Measurements from ENCODE around the gene YTHDF2. TPM values are rescaled to one million over a fixed set of nuclear protein-coding genes. Genes with fewer than 3 reads are reported as not detected.

YTHDF2 gene
- total RNA-seq, 1 donor from 2014 or later, result 97.5 TPM

- Histone ChIP-seq H4K20me1 (ENCODE audit: insufficient read depth, low read length) (no peaks in the 10 kb centered on the region), H3K4me1 (ENCODE audit: insufficient read depth, low read length) (no peaks in the 10 kb centered on the region), H3K79me2 (ENCODE audit: insufficient read depth, low read length) (no peaks in the 10 kb centered on the region), H3K9ac (ENCODE audit: low read length) (no peak overlapping the region), H3K27me3 (ENCODE audit: insufficient read depth, low read length) (no peaks in the 10 kb centered on the region), H3K4me2 (ENCODE audit: low read length) (no peak overlapping the region), H2AFZ (ENCODE audit: low read depth, low read length) (no peak overlapping the region), H3K4me3 (ENCODE audit: insufficient read depth, low read depth, low read length) (no peak overlapping the region), H3K9me3 (ENCODE audit: insufficient read depth, low read depth, low read length) (no peaks in the 10 kb centered on the region), H3K36me3 (ENCODE audit: insufficient read depth, low read length) (no peaks in the 10 kb centered on the region), H3K27ac (ENCODE audit: low read depth, low read length) (no peak overlapping the region)
- H3K27me3 Mint-ChIP-seq (ENCODE audit: low read depth, unreplicated experiment), result peaks cover 16% of the 10 kb centered on the region
- H3K36me3 Mint-ChIP-seq (ENCODE audit: low read depth, unreplicated experiment), result peaks cover 3% of the 10 kb centered on the region
- FAIRE-seq (no peak), DNase-seq (ENCODE audit: low read depth) (no peak)
- no peak overlapping the region for H3K27ac Mint-ChIP-seq (ENCODE audit: unreplicated experiment)
- TF ChIP-seq CTCF (IDR thresholded peaks at IDR 0.05; ENCODE audit: insufficient read depth, low read depth, low read length) (no peak), EZH2 (IDR thresholded peaks at IDR 0.05; ENCODE audit: insufficient read depth, low read length) (no peak)
- no peaks in the 10 kb centered on the region for H3K9me3 Mint-ChIP-seq (ENCODE audit: unreplicated experiment)
- no peak overlapping the region for H3K4me3 Mint-ChIP-seq (ENCODE audit: unreplicated experiment)
- peaks cover 6% of the 10 kb centered on the region for H3K4me1 Mint-ChIP-seq (ENCODE audit: low read depth, unreplicated experiment)
Observed at GRCh38 chr1:28783363-28783762, 46.6 kb downstream of the YTHDF2 start.

GRCh38 chr1:28789412-28789811, 52.7 kb downstream of the YTHDF2 start:
- Histone ChIP-seq H3K9ac (ENCODE audit: low read length) (no peak overlapping the region), H3K27me3 (ENCODE audit: insufficient read depth, low read length) (no peaks in the 10 kb centered on the region), H2AFZ (ENCODE audit: low read depth, low read length) (no peak overlapping the region), H3K9me3 (ENCODE audit: insufficient read depth, low read depth, low read length) (no peaks in the 10 kb centered on the region), H3K27ac (ENCODE audit: low read depth, low read length) (no peak overlapping the region), H4K20me1 (ENCODE audit: insufficient read depth, low read length) (no peaks in the 10 kb centered on the region), H3K79me2 (ENCODE audit: insufficient read depth, low read length) (no peaks in the 10 kb centered on the region), H3K4me1 (ENCODE audit: insufficient read depth, low read length) (no peaks in the 10 kb centered on the region), H3K36me3 (ENCODE audit: insufficient read depth, low read length) (no peaks in the 10 kb centered on the region), H3K4me2 (ENCODE audit: low read length) (no peak overlapping the region), H3K4me3 (ENCODE audit: insufficient read depth, low read depth, low read length) (no peak overlapping the region)
- Mint-ChIP-seq H3K27me3 (ENCODE audit: low read depth, unreplicated experiment) (peaks cover 25% of the 10 kb centered on the region), H3K9me3 (ENCODE audit: unreplicated experiment) (peaks cover 1% of the 10 kb centered on the region), H3K4me3 (ENCODE audit: unreplicated experiment) (no peak overlapping the region), H3K4me1 (ENCODE audit: low read depth, unreplicated experiment) (peaks cover 2% of the 10 kb centered on the region), H3K27ac (ENCODE audit: unreplicated experiment) (no peak overlapping the region), H3K36me3 (ENCODE audit: low read depth, unreplicated experiment) (no peaks in the 10 kb centered on the region)
- FAIRE-seq, result no peak
- no peak for DNase-seq (ENCODE audit: low read depth)
- TF ChIP-seq EZH2 (IDR thresholded peaks at IDR 0.05; ENCODE audit: insufficient read depth, low read length) (no peak), CTCF (IDR thresholded peaks at IDR 0.05; ENCODE audit: insufficient read depth, low read depth, low read length) (no peak)

- Histone ChIP-seq H3K27me3 (ENCODE audit: insufficient read depth, low read length) (no peaks in the 10 kb centered on the region), H3K36me3 (ENCODE audit: insufficient read depth, low read length) (no peaks in the 10 kb centered on the region), H4K20me1 (ENCODE audit: insufficient read depth, low read length) (no peaks in the 10 kb centered on the region), H3K4me1 (ENCODE audit: insufficient read depth, low read length) (no peaks in the 10 kb centered on the region), H3K9me3 (ENCODE audit: insufficient read depth, low read depth, low read length) (no peaks in the 10 kb centered on the region), H3K79me2 (ENCODE audit: insufficient read depth, low read length) (no peaks in the 10 kb centered on the region), H3K4me3 (ENCODE audit: insufficient read depth, low read depth, low read length) (no peak overlapping the region), H3K27ac (ENCODE audit: low read depth, low read length) (no peak overlapping the region), H3K4me2 (ENCODE audit: low read length) (no peak overlapping the region), H3K9ac (ENCODE audit: low read length) (no peak overlapping the region), H2AFZ (ENCODE audit: low read depth, low read length) (no peak overlapping the region)
- DNase-seq (ENCODE audit: low read depth), result no peak
- Mint-ChIP-seq H3K9me3 (ENCODE audit: unreplicated experiment) (peaks cover 1% of the 10 kb centered on the region), H3K36me3 (ENCODE audit: low read depth, unreplicated experiment) (no peaks in the 10 kb centered on the region), H3K4me1 (ENCODE audit: low read depth, unreplicated experiment) (peaks cover 2% of the 10 kb centered on the region), H3K27me3 (ENCODE audit: low read depth, unreplicated experiment) (peaks cover 25% of the 10 kb centered on the region), H3K27ac (ENCODE audit: unreplicated experiment) (no peak overlapping the region), H3K4me3 (ENCODE audit: unreplicated experiment) (no peak overlapping the region)
- no peak for FAIRE-seq
- TF ChIP-seq EZH2 (IDR thresholded peaks at IDR 0.05; ENCODE audit: insufficient read depth, low read length), result no peak
- no peak for TF ChIP-seq CTCF (IDR thresholded peaks at IDR 0.05; ENCODE audit: insufficient read depth, low read depth, low read length)
Observed at GRCh38 chr1:28789816-28790215, 53.1 kb downstream of the YTHDF2 start.
